Measurements from ENCODE around the gene COL4A3. TPM values are rescaled to one million over a fixed set of nuclear protein-coding genes. Genes with fewer than 3 reads are reported as not detected.
"Not testable (repeated sequence)": the region's sequence is repeated elsewhere in the genome, so short reads cannot be mapped to it uniquely, and the experiment has no call there.

COL4A3 gene
- total RNA-seq, 4 donors from 2014 or later, result 0.41 to 20.9 (median 5.1) TPM; not detected in 1

DNA sequence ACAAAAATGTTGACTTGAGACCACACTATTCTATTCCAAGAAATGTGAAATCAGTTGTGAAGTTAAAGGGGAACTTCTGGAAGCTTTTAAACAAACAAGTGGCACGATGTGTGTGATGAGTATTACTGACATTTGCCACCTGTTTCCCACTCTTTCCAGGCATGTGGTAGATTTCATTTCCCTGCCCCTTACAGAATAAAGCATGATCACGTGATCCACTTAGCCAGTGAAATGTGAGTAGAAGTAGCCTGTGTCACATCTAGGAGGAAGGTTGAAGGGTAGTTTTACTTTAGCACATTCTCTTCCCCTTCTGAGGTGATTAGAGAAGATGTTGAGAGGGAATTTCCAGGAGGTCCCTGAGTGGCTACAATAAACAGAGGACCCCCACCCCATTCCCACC is 4.3 kb upstream of the COL4A3 start:
- H3K27ac ChIP-seq, result no peak overlapping the region
- H3K4me3 ChIP-seq, result no peak overlapping the region
- in situ Hi-C loops (cut with MboI; ENCODE audit: low pct_ligation_motif_present in 1 of 4, low pct_unique_long_range_greater_than_20kb in 1 of 4, low sequenced_read_pairs in 3 of 4), result no loop called here
- WGBS, 2 donors (ENCODE audit: low coverage in 1 of 2), result 57 to 64% methylated on average over 1 to 2 of the region's 2 CpGs
- H3K27me3 ChIP-seq, result peaks cover 42% of the 10 kb centered on the region
- TF ChIP-seq, protein P1, sequence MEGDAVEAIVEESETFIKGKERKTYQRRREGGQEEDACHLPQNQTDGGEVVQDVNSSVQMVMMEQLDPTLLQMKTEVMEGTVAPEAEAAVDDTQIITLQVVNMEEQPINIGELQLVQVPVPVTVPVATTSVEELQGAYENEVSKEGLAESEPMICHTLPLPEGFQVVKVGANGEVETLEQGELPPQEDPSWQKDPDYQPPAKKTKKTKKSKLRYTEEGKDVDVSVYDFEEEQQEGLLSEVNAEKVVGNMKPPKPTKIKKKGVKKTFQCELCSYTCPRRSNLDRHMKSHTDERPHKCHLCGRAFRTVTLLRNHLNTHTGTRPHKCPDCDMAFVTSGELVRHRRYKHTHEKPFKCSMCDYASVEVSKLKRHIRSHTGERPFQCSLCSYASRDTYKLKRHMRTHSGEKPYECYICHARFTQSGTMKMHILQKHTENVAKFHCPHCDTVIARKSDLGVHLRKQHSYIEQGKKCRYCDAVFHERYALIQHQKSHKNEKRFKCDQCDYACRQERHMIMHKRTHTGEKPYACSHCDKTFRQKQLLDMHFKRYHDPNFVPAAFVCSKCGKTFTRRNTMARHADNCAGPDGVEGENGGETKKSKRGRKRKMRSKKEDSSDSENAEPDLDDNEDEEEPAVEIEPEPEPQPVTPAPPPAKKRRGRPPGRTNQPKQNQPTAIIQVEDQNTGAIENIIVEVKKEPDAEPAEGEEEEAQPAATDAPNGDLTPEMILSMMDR (IDR thresholded peaks at IDR 0.05), result no peak
- TF ChIP-seq POLR2AphosphoS5 (IDR thresholded peaks at IDR 0.05) (no peak), EP300 (IDR thresholded peaks at IDR 0.05; ENCODE audit: low read depth) (no peak), POLR2A (IDR thresholded peaks at IDR 0.05) (no peak)
- no peaks in the 10 kb centered on the region for H3K36me3 ChIP-seq
- intact Hi-C loops (cut with DNase I; ENCODE audit: low total_unique reads), result no loop called here
- no peaks in the 10 kb centered on the region for H3K9me3 ChIP-seq
- DNase-seq, result no peak
- peaks cover 6 to 19% (median 17%) of the 10 kb centered on the region in 4 donors for H3K4me1 ChIP-seq

DNA sequence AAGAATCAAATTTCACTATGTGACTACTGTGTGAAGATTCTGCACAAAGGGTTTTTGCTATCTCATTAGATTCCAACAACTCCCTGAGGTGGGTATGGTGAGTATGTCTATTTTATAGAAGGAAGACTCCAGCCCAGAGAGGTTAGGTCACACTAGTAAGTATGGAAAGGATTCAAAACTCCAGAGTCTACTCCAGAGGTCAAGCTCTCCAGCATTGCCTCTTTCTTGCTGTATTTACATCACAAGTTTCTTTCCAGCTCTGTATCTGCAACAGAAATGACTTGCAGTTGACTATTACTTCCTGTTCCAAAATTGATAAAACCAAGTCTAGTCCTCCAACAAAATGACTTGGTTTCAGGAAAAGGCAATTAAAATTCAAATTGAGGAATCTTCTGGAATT is 2.5 kb upstream of the COL4A3 start:
- in situ Hi-C loops (cut with MboI; ENCODE audit: low pct_ligation_motif_present in 1 of 4, low pct_unique_long_range_greater_than_20kb in 1 of 4, low sequenced_read_pairs in 3 of 4) (no loop called here), intact Hi-C loops (cut with DNase I; ENCODE audit: low total_unique reads) (no loop called here)
- no peak overlapping the region for H3K4me3 ChIP-seq
- no peaks in the 10 kb centered on the region for H3K36me3 ChIP-seq
- no peak for DNase-seq
- TF ChIP-seq EP300 (IDR thresholded peaks at IDR 0.05; ENCODE audit: low read depth), result no peak
- TF ChIP-seq POLR2AphosphoS5 (IDR thresholded peaks at IDR 0.05), result no peak
- TF ChIP-seq, protein P1 (IDR thresholded peaks at IDR 0.05), result no peak
- no peak for TF ChIP-seq POLR2A (IDR thresholded peaks at IDR 0.05)
- H3K27me3 ChIP-seq, result peaks cover 57% of the 10 kb centered on the region
- H3K9me3 ChIP-seq, result no peaks in the 10 kb centered on the region
- H3K27ac ChIP-seq, result no peak overlapping the region
- peaks cover 6 to 19% (median 17%) of the 10 kb centered on the region in 4 donors for H3K4me1 ChIP-seq

- Histone ChIP-seq H3K4me1 (peaks cover 6 to 19% (median 17%) of the 10 kb centered on the region in 4 donors), H3K27me3 (peaks cover 60% of the 10 kb centered on the region), H3K9me3 (no peaks in the 10 kb centered on the region), H3K27ac (peak overlapping the region; percentile 49 to 79 (median 62)), H3K36me3 (no peaks in the 10 kb centered on the region), H3K4me3 (peak overlapping the region; percentile 10 to 60 (median 46))
- in situ Hi-C loops (cut with MboI; ENCODE audit: low pct_ligation_motif_present in 1 of 4, low pct_unique_long_range_greater_than_20kb in 1 of 4, low sequenced_read_pairs in 3 of 4) (no loop called here), intact Hi-C loops (cut with DNase I; ENCODE audit: low total_unique reads) (no loop called here)
- DNase-seq, result peak; percentile 46
- 1% methylated on average over 19 of the region's 20 CpGs; no CpG with 5 or more reads in 1 of the 2 donors for WGBS, 2 donors (ENCODE audit: low coverage in 1 of 2)
- no peak for TF ChIP-seq EP300 (IDR thresholded peaks at IDR 0.05; ENCODE audit: low read depth)
- no peak for TF ChIP-seq POLR2AphosphoS5 (IDR thresholded peaks at IDR 0.05)
- TF ChIP-seq POLR2A (IDR thresholded peaks at IDR 0.05), result no peak
- TF ChIP-seq, protein P1 (IDR thresholded peaks at IDR 0.05), result no peak
Observed at GRCh38 chr2:227163485-227163997, 883 bp upstream of the COL4A3 start.

DNA sequence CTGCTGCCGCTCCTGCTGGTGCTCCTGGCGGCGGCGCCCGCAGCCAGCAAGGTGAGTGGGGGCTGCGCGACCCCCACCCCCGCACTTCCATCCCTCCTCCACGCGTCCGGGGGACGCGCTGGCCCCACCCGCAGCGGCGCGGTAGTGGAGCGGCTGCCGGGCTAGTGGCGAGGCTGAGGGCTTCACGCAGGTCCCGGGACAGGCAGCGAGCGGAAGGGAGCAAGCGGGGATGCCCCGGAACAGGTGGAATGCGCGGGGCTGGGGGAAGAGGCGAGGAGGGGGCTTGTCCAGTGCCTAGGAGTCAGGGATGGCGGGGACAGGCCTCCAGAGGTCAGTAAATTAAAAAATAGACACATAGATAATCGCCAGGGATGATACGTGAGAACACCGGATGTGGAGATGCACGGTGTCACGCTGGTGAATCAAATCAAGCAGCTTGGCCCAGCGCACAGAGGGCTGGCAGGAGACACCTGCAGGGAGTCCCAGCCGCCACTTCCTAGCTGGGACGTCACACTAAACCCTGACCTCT is 403 bp downstream of the COL4A3 start:
- in situ Hi-C loops (cut with MboI; ENCODE audit: low pct_ligation_motif_present in 1 of 4, low pct_unique_long_range_greater_than_20kb in 1 of 4, low sequenced_read_pairs in 3 of 4) (no loop called here), intact Hi-C loops (cut with DNase I; ENCODE audit: low total_unique reads) (no loop called here)
- no peaks in the 10 kb centered on the region for H3K9me3 ChIP-seq
- WGBS, 2 donors (ENCODE audit: low coverage in 1 of 2), result 4 to 6% methylated on average over 9 to 19 of the region's 38 CpGs
- TF ChIP-seq, protein P1 (IDR thresholded peaks at IDR 0.05), result no peak
- TF ChIP-seq POLR2A (IDR thresholded peaks at IDR 0.05) (no peak), POLR2AphosphoS5 (IDR thresholded peaks at IDR 0.05) (no peak), EP300 (IDR thresholded peaks at IDR 0.05; ENCODE audit: low read depth) (no peak)
- peak overlapping the region; percentile 26 to 60 (median 46) for H3K4me3 ChIP-seq
- H3K27me3 ChIP-seq, result peaks cover 60% of the 10 kb centered on the region
- DNase-seq, result peak; percentile 53
- peak overlapping the region; percentile 44 to 79 (median 62) for H3K27ac ChIP-seq
- no peaks in the 10 kb centered on the region for H3K36me3 ChIP-seq
- peaks cover 6 to 19% (median 17%) of the 10 kb centered on the region in 4 donors for H3K4me1 ChIP-seq

GRCh38 chr2:227171779-227172178 is 7.4 kb downstream of the COL4A3 start:
- DNase-seq; in situ Hi-C loops (cut with MboI; ENCODE audit: low pct_ligation_motif_present in 1 of 4, low pct_unique_long_range_greater_than_20kb in 1 of 4, low sequenced_read_pairs in 3 of 4); H3K36me3 ChIP-seq; H3K4me3 ChIP-seq; H3K4me1 ChIP-seq; H3K27me3 ChIP-seq; H3K9me3 ChIP-seq; intact Hi-C loops (cut with DNase I; ENCODE audit: low total_unique reads); H3K27ac ChIP-seq: not testable (repeated sequence)
- WGBS, 2 donors (ENCODE audit: low coverage in 1 of 2), result 90% methylated on average over 11 of the region's 11 CpGs; no CpG with 5 or more reads in 1 of the 2 donors
